GM21786 (cell line): Measurements from ENCODE around the gene LIF.
"Not testable (repeated sequence)": the region's sequence is repeated elsewhere in the genome, so short reads cannot be mapped to it uniquely, and the experiment has no call there.

Source experiments
- ATAC-seq: cut with Tn5 transposase; IDR thresholded peaks from one replicate; pipeline ENCODE4 v1.9.1; 2021; ENCODE audit not compliant: unreplicated experiment

The LIF gene

GRCh38 chr22:30212363-30212995 is 34.1 kb downstream of the LIF start:
- ATAC-seq, result no peak

- ATAC-seq, result no peak
Measured at GRCh38 chr22:30211124-30211820, 35.3 kb downstream of the LIF start.

GRCh38 chr22:30210235-30210909 is 36.2 kb downstream of the LIF start:
- ATAC-seq, result no peak

- no peak for ATAC-seq
Measured at GRCh38 chr22:30209642-30210041, 36.9 kb downstream of the LIF start.

GRCh38 chr22:30208631-30209603 is 37.6 kb downstream of the LIF start:
- ATAC-seq, result no peak

- no peak for ATAC-seq
Measured at GRCh38 chr22:30206944-30207343, 39.6 kb downstream of the LIF start.

- ATAC-seq, result no peak
Measured at GRCh38 chr22:30205281-30206115, 41.1 kb downstream of the LIF start.

- ATAC-seq, result no peak
Measured at GRCh38 chr22:30204742-30205111, 41.8 kb downstream of the LIF start.

- ATAC-seq, result no peak
Measured at GRCh38 chr22:30204015-30204741, 42.4 kb downstream of the LIF start.

GRCh38 chr22:30202531-30203006 is 44.0 kb downstream of the LIF start:
- no peak for ATAC-seq

- no peak for ATAC-seq
Measured at GRCh38 chr22:30201945-30202344, 44.6 kb downstream of the LIF start.

GRCh38 chr22:30200905-30201304 is 45.7 kb downstream of the LIF start:
- not testable (repeated sequence) for ATAC-seq

GRCh38 chr22:30198921-30199320 is 47.6 kb downstream of the LIF start:
- ATAC-seq, result no peak

- ATAC-seq, result no peak
Measured at GRCh38 chr22:30198152-30198825, 48.3 kb downstream of the LIF start.

GRCh38 chr22:30197389-30197788 is 49.2 kb downstream of the LIF start:
- no peak for ATAC-seq

- ATAC-seq, result no peak
Measured at GRCh38 chr22:30196880-30197336, 49.7 kb downstream of the LIF start.

- no peak for ATAC-seq
Measured at GRCh38 chr22:30196141-30196879, 50.2 kb downstream of the LIF start.
